HFF-Myc (cell line): ENCODE data around the gene SFMBT1.

ENCODE experiments used
- DNase-seq: peaks from one replicate; pipeline ENCODE4 v3.0.0-alpha.2; 2011; ENCODE audit warnings: low read depth; ENCODE audit errors: extremely low read depth
- H3K4me3 ChIP-seq: replicated peaks from 2 replicates; pipeline ENCODE4 v1.5.1; 2011; ENCODE audit warnings: low read depth, mild to moderate bottlenecking, control low read depth, low read length
- CTCF ChIP-seq: IDR thresholded peaks from 2 replicates; pipeline ENCODE4 v1.5.1; 2012; ENCODE audit warnings: mild to moderate bottlenecking, low read depth, low read length, control low read depth; ENCODE audit errors: missing control alignments

Gene SFMBT1

GRCh38 chr3:52870471-52870870 lies 175.4 kb downstream of the SFMBT1 start:
- H3K4me3 ChIP-seq = no peak overlapping the region
- DNase-seq = no peak
- no peak for TF ChIP-seq CTCF

GRCh38 chr3:52866427-52866826 lies 179.4 kb downstream of the SFMBT1 start:
- no peak overlapping the region for H3K4me3 ChIP-seq
- DNase-seq = no peak
- TF ChIP-seq CTCF = no peak

GRCh38 chr3:52865994-52866393 lies 179.9 kb downstream of the SFMBT1 start:
- no peak for TF ChIP-seq CTCF
- no peak for DNase-seq
- no peak overlapping the region for H3K4me3 ChIP-seq

GRCh38 chr3:52860424-52860768 lies 185.5 kb downstream of the SFMBT1 start:
- no peak overlapping the region for H3K4me3 ChIP-seq
- no peak for TF ChIP-seq CTCF
- no peak for DNase-seq

- no peak overlapping the region for H3K4me3 ChIP-seq
- TF ChIP-seq CTCF = no peak
- no peak for DNase-seq
Measured at GRCh38 chr3:52859686-52860423, 186.0 kb downstream of the SFMBT1 start.

GRCh38 chr3:52857864-52858263 lies 188.0 kb downstream of the SFMBT1 start:
- no peak for DNase-seq
- TF ChIP-seq CTCF = no peak
- H3K4me3 ChIP-seq = no peak overlapping the region

- TF ChIP-seq CTCF = no peak
Measured at GRCh38 chr3:52857133-52857532, 188.7 kb downstream of the SFMBT1 start.

More at GRCh38 chr3:52857133-52857532, 188.7 kb downstream of the SFMBT1 start:
- no peak overlapping the region for H3K4me3 ChIP-seq
- no peak for DNase-seq
